SK-N-SH treated with all-trans-retinoic acid at 6 μM for 48 hours (cell line): Measurements from ENCODE around the gene ULK4.

ENCODE experiments used
- ATAC-seq: fragments of 200-7000 bp; cut with Tn5 transposase; 3 replicates; pipeline ENCODE4 v1.9.1; 2020; ENCODE audit warnings: mild to moderate bottlenecking, moderate library complexity
- ARNTL ChIP-seq: fragments of 450-650 bp; formaldehyde crosslinking; IDR thresholded peaks from 2 replicates; pipeline ENCODE4 v1.5.0; 2020; ENCODE audit warnings: low read depth, mild to moderate bottlenecking, moderate library complexity, borderline replicate concordance
- BACH2 ChIP-seq: fragments of 250-450 bp; sonication (Bioruptor Pico); IDR thresholded peaks from 2 replicates; pipeline ENCODE4 v1.9.0; 2021; ENCODE audit warnings: mild to moderate bottlenecking, borderline replicate concordance
- CREB5 ChIP-seq: fragments of 250-450 bp; sonication (Bioruptor Pico); IDR thresholded peaks from 2 replicates; pipeline ENCODE4 v1.5.1; 2020; ENCODE audit warnings: low read depth, mild to moderate bottlenecking, moderate library complexity
- CSDC2 ChIP-seq: fragments of 250-450 bp; sonication (Bioruptor Pico); IDR thresholded peaks from 2 replicates; pipeline ENCODE4 v1.5.0; 2020; ENCODE audit warnings: mild to moderate bottlenecking, moderate library complexity
- ESRRG ChIP-seq: fragments of 250-450 bp; sonication (Bioruptor Pico); IDR thresholded peaks from 2 replicates; pipeline ENCODE4 v1.6.1; 2021; ENCODE audit warnings: mild to moderate bottlenecking
- GLIS3 ChIP-seq: fragments of 250-450 bp; sonication (Bioruptor Pico); IDR thresholded peaks from 2 replicates; pipeline ENCODE4 v1.5.0; 2020; ENCODE audit warnings: mild to moderate bottlenecking, moderate library complexity
- ISL1 ChIP-seq: fragments of 250-450 bp; sonication (Bioruptor Pico); IDR thresholded peaks from 2 replicates; pipeline ENCODE4 v2.1.2; 2022; ENCODE audit warnings: mild to moderate bottlenecking, moderate library complexity
- OSR1 ChIP-seq: fragments of 250-450 bp; sonication (Bioruptor Pico); IDR thresholded peaks from 2 replicates; pipeline ENCODE4 v1.8.0; 2022; ENCODE audit warnings: moderate library complexity, mild to moderate bottlenecking, inconsistent platforms
- PATZ1 ChIP-seq: fragments of 250-450 bp; sonication (Bioruptor Pico); IDR thresholded peaks from 2 replicates; pipeline ENCODE4 v1.8.0; 2020; ENCODE audit warnings: mild to moderate bottlenecking, moderate library complexity, borderline replicate concordance
- PPARA ChIP-seq: fragments of 250-450 bp; sonication (Bioruptor Pico); IDR thresholded peaks from 2 replicates; pipeline ENCODE4 v1.5.0; 2020; ENCODE audit warnings: mild to moderate bottlenecking, borderline replicate concordance
- RARB ChIP-seq: fragments of 250-450 bp; sonication (Bioruptor Pico); IDR thresholded peaks from 2 replicates; pipeline ENCODE4 v1.8.0; 2021; ENCODE audit warnings: mild to moderate bottlenecking, moderate library complexity
- SNAI2 ChIP-seq: fragments of 250-450 bp; sonication (Bioruptor Pico); IDR thresholded peaks from 2 replicates; pipeline ENCODE4 v1.5.0; 2020; ENCODE audit warnings: mild to moderate bottlenecking, moderate library complexity
- TCF4 ChIP-seq: fragments of 250-450 bp; sonication (Bioruptor Pico); IDR thresholded peaks from 2 replicates; pipeline ENCODE4 v1.8.0; 2021; ENCODE audit warnings: mild to moderate bottlenecking, moderate library complexity, borderline replicate concordance
- TOX ChIP-seq: fragments of 250-450 bp; sonication (Bioruptor Pico); IDR thresholded peaks from 2 replicates; pipeline ENCODE4 v1.8.0; 2021; ENCODE audit warnings: mild to moderate bottlenecking, moderate library complexity, borderline replicate concordance
- ZC3H10 ChIP-seq: fragments of 250-450 bp; sonication (Bioruptor Pico); IDR thresholded peaks from 2 replicates; pipeline ENCODE4 v1.5.1; 2021; ENCODE audit warnings: mild to moderate bottlenecking, moderate library complexity
- ZFP3 ChIP-seq: fragments of 250-450 bp; sonication (Bioruptor Pico); IDR thresholded peaks from 2 replicates; pipeline ENCODE4 v1.5.0; 2020; ENCODE audit warnings: mild to moderate bottlenecking, moderate library complexity
- ZNF565 ChIP-seq: fragments of 450-650 bp; formaldehyde crosslinking; conservative IDR thresholded peaks from 2 replicates; pipeline ENCODE4 v1.5.0; 2020; ENCODE audit warnings: low read depth, mild to moderate bottlenecking, moderate library complexity
- ZNF70 ChIP-seq: fragments of 450-650 bp; formaldehyde crosslinking; IDR thresholded peaks from 2 replicates; pipeline ENCODE4 v1.5.0; 2020; ENCODE audit warnings: mild to moderate bottlenecking, moderate library complexity
- ZNF8 ChIP-seq: fragments of 450-650 bp; formaldehyde crosslinking; IDR thresholded peaks from 2 replicates; pipeline ENCODE4 v1.5.0; 2020; ENCODE audit warnings: mild to moderate bottlenecking, moderate library complexity
- TF ChIP-seq, protein P1 (sequence below): fragments of 250-450 bp; sonication (Bioruptor Pico); IDR thresholded peaks from 2 replicates; pipeline ENCODE4 v1.8.0; 2021; ENCODE audit warnings: low read depth, mild to moderate bottlenecking, moderate library complexity, borderline replicate concordance
- TF ChIP-seq, protein P2 (sequence below): fragments of 250-450 bp; sonication (Bioruptor Pico); IDR thresholded peaks from 2 replicates; pipeline ENCODE4 v1.5.1; 2021; ENCODE audit warnings: mild to moderate bottlenecking, moderate library complexity
- TF ChIP-seq, protein P3 (sequence below): fragments of 250-450 bp; sonication (Bioruptor Pico); IDR thresholded peaks from 2 replicates; pipeline ENCODE4 v1.5.0; 2020; ENCODE audit warnings: mild to moderate bottlenecking, moderate library complexity

The ULK4 gene

DNA sequence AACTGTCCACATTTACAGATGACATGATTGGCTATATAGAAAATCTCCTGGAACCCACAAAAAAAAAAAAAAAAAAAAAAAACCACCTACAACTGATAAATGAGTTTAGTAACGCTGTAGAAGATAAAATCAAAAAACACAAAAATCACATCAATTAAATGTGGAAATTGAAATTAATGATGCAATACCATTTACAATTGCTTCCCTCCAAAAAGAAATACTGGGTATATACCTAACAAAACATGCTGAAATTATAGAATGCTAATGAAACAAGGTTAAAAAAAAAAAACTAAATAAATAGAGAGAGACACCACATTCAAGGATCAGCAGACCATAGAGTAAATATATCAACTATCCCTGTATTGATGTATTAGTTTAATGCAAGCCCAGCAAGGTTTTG lies 215.7 kb downstream of the ULK4 start:
- TF ChIP-seq CSDC2 (CRISPR knock-in tag): no peak
- ATAC-seq: no peak

DNA sequence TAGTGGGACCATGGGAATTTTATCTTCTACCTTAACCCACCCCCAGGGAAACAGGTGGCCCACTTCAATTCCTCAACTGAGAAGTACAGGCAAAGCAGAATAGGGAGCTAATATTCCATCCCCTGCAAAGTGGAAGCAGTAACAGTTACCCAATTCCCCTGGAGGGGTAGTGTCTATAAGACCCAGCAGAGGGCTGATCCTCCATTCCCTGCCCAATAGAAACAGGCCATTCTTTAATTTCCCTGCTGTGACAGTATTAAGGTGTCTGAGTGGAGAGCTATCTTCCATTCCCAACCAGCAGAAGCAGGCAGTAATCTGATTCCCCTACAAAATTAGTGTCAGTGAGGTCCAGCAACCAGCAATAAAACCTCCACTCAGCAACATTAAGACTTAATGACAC lies 219.8 kb downstream of the ULK4 start:
- no peak for ATAC-seq

GRCh38 chr3:41740374-41740886 lies 221.5 kb downstream of the ULK4 start:
- no peak for ATAC-seq
- TF ChIP-seq, protein P1, sequence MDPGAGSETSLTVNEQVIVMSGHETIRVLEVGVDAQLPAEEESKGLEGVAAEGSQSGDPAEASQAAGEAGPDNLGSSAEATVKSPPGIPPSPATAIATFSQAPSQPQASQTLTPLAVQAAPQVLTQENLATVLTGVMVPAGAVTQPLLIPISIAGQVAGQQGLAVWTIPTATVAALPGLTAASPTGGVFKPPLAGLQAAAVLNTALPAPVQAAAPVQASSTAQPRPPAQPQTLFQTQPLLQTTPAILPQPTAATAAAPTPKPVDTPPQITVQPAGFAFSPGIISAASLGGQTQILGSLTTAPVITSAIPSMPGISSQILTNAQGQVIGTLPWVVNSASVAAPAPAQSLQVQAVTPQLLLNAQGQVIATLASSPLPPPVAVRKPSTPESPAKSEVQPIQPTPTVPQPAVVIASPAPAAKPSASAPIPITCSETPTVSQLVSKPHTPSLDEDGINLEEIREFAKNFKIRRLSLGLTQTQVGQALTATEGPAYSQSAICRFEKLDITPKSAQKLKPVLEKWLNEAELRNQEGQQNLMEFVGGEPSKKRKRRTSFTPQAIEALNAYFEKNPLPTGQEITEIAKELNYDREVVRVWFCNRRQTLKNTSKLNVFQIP (CRISPR knock-in tag): no peak

More for the DNA sequence above, 219.8 kb downstream of the ULK4 start:
- no peak for TF ChIP-seq ZNF565 (CRISPR knock-in tag)
- no peak for TF ChIP-seq ESRRG (CRISPR knock-in tag)
- TF ChIP-seq GLIS3 (CRISPR knock-in tag): no peak
- no peak for TF ChIP-seq RARB (CRISPR knock-in tag)
- TF ChIP-seq ZC3H10 (CRISPR knock-in tag): no peak
- TF ChIP-seq ZNF70 (CRISPR knock-in tag): no peak
- TF ChIP-seq ZFP3: no peak
- TF ChIP-seq OSR1 (CRISPR knock-in tag): no peak
- no peak for TF ChIP-seq CREB5 (CRISPR knock-in tag)
- TF ChIP-seq PPARA (CRISPR knock-in tag): no peak
- no peak for TF ChIP-seq CSDC2 (CRISPR knock-in tag)
- TF ChIP-seq PATZ1 (CRISPR knock-in tag): no peak
- TF ChIP-seq, protein P2, sequence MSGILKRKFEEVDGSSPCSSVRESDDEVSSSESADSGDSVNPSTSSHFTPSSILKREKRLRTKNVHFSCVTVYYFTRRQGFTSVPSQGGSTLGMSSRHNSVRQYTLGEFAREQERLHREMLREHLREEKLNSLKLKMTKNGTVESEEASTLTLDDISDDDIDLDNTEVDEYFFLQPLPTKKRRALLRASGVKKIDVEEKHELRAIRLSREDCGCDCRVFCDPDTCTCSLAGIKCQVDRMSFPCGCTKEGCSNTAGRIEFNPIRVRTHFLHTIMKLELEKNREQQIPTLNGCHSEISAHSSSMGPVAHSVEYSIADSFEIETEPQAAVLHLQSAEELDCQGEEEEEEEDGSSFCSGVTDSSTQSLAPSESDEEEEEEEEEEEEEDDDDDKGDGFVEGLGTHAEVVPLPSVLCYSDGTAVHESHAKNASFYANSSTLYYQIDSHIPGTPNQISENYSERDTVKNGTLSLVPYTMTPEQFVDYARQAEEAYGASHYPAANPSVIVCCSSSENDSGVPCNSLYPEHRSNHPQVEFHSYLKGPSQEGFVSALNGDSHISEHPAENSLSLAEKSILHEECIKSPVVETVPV: no peak

GRCh38 chr3:41726891-41727290 lies 235.0 kb downstream of the ULK4 start:
- no peak for TF ChIP-seq OSR1 (CRISPR knock-in tag)
- TF ChIP-seq SNAI2: no peak
- no peak for TF ChIP-seq ZNF8 (CRISPR knock-in tag)
- no peak for TF ChIP-seq TCF4 (CRISPR knock-in tag)
- no peak for TF ChIP-seq ZNF565 (CRISPR knock-in tag)
- TF ChIP-seq, protein P3, sequence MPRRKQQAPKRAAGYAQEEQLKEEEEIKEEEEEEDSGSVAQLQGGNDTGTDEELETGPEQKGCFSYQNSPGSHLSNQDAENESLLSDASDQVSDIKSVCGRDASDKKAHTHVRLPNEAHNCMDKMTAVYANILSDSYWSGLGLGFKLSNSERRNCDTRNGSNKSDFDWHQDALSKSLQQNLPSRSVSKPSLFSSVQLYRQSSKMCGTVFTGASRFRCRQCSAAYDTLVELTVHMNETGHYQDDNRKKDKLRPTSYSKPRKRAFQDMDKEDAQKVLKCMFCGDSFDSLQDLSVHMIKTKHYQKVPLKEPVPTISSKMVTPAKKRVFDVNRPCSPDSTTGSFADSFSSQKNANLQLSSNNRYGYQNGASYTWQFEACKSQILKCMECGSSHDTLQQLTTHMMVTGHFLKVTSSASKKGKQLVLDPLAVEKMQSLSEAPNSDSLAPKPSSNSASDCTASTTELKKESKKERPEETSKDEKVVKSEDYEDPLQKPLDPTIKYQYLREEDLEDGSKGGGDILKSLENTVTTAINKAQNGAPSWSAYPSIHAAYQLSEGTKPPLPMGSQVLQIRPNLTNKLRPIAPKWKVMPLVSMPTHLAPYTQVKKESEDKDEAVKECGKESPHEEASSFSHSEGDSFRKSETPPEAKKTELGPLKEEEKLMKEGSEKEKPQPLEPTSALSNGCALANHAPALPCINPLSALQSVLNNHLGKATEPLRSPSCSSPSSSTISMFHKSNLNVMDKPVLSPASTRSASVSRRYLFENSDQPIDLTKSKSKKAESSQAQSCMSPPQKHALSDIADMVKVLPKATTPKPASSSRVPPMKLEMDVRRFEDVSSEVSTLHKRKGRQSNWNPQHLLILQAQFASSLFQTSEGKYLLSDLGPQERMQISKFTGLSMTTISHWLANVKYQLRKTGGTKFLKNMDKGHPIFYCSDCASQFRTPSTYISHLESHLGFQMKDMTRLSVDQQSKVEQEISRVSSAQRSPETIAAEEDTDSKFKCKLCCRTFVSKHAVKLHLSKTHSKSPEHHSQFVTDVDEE: no peak
- TF ChIP-seq PATZ1 (CRISPR knock-in tag): no peak
- no peak for TF ChIP-seq ZC3H10 (CRISPR knock-in tag)
- TF ChIP-seq CREB5 (CRISPR knock-in tag): no peak
- TF ChIP-seq GLIS3 (CRISPR knock-in tag): no peak
- no peak for TF ChIP-seq ARNTL
- no peak for TF ChIP-seq ZNF70 (CRISPR knock-in tag)
- no peak for TF ChIP-seq BACH2 (CRISPR knock-in tag)
- no peak for TF ChIP-seq ESRRG (CRISPR knock-in tag)
- TF ChIP-seq ISL1 (CRISPR knock-in tag): no peak
- no peak for TF ChIP-seq TOX
- no peak for TF ChIP-seq RARB (CRISPR knock-in tag)
- TF ChIP-seq PPARA (CRISPR knock-in tag): no peak
- no peak for ATAC-seq
